ENCODE data around the gene MYOF. TPM values are rescaled to one million over a fixed set of nuclear protein-coding genes. Genes with fewer than 3 reads are reported as not detected.
"Not testable (repeated sequence)": the region's sequence is repeated elsewhere in the genome, so short reads cannot be mapped to it uniquely, and the experiment has no call there.

Gene MYOF
- total RNA-seq, 2 donors from 2014 or later: 55.4 to 65.6 TPM

DNA sequence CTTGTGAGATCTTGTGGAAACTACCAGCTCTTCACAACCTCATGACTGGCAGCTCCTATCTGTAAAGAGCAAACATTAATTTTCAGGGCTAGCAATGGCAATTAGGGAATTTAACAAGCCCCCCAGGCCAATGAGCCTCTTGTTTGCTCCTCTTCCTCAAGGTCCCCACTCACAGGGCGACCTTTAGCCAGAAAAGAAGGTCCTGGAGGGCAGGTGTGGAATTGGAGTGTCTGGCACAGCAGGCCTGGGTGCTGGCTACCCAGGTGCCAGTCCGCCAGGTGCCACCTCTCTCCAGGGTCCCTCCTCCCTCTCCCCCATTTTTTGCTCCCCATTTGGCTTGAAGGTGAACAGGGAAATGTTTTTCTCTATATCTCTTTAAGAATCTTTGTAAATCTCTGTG, 12.4 kb upstream of the MYOF start:
- ATAC-seq (no peak), DNase-seq (ENCODE audit: low spot score in 2 of 2) (no peak)
- no peaks in the 10 kb centered on the region for H3K9me3 Mint-ChIP-seq
- peaks cover 8 to 20% of the 10 kb centered on the region in 2 donors for H3K36me3 Mint-ChIP-seq
- H3K27ac Mint-ChIP-seq: no peak overlapping the region

DNA sequence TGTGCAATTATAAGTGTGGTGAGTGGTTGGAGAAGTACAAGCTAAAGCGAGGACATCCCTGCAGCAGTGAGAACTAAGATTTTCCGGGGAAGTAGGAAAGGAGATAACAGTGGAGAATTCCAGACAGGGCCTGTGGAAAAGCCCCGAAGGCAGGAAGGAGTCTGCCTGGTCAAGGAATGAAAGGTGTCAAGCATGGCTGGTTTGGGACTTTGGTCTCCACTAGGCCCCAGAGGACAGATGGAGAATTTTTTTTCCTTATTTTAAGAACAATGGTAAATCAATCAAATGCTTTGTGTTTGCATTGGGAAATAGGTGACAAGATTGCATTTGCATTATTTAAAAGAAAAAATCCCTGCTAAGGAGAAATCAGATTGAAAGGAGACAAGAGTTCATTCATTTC, 11.0 kb upstream of the MYOF start:
- no peak for ATAC-seq
- H3K36me3 Mint-ChIP-seq: peaks cover 8 to 15% of the 10 kb centered on the region in 2 donors
- no peaks in the 10 kb centered on the region for H3K9me3 Mint-ChIP-seq
- no peak overlapping the region for H3K27ac Mint-ChIP-seq
- no peak for DNase-seq (ENCODE audit: low spot score in 2 of 2)

DNA sequence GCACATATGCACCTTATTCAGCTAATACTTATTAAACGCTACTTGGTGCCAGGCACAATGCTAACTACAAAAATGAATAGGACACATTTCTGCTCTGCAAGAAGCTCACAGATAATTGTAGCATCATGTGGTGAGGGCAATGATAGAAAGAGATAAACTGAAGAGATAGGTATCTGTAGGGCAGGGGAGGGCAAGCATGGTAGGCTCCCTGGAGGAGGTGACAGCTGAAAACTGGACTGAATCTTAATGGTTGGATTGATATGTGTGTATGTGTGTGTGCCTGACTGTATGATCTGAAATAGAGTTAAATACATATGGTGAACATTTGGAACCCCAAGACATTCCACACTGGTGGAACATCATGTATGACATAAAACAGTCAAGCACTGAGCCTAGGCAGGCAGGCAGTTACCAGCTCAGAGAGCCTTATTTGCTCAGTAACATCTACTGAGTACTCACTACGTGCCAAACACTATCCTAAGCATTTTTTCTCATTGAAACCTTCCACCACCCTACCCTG, 9.5 kb upstream of the MYOF start:
- no peak overlapping the region for H3K27ac Mint-ChIP-seq
- peaks cover under 1% of the 10 kb centered on the region in 2 donors for H3K36me3 Mint-ChIP-seq
- no peaks in the 10 kb centered on the region for H3K9me3 Mint-ChIP-seq
- DNase-seq (ENCODE audit: low spot score in 2 of 2) (no peak), ATAC-seq (no peak)

GRCh38 chr10:93488956-93489528, 6.9 kb upstream of the MYOF start:
- Mint-ChIP-seq H3K36me3 (no peaks in the 10 kb centered on the region), H3K27ac (no peak overlapping the region), H3K9me3 (no peaks in the 10 kb centered on the region)
- no peak for ATAC-seq
- DNase-seq (ENCODE audit: low spot score in 2 of 2): no peak

DNA sequence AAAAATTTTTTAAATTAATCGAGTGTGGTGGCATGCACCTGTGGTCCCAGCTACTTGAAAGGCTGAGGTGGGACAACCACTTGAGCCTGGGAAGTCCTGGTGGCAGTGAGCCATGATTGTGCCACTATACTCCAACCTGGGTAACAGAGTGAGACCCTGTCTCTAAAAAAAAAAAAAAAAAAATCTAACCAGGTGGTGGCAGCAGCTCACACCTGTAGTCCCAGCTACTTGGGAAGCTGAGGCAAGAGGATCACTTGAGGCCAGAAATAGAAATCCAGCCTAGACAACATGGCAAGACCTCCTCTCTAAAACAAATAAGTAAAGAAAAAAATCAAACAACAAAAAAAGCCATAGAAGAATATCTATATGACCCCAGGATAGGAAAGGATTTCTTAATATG, 3.6 kb upstream of the MYOF start:
- ATAC-seq (no peak), DNase-seq (ENCODE audit: low spot score in 2 of 2) (no peak)

DNA sequence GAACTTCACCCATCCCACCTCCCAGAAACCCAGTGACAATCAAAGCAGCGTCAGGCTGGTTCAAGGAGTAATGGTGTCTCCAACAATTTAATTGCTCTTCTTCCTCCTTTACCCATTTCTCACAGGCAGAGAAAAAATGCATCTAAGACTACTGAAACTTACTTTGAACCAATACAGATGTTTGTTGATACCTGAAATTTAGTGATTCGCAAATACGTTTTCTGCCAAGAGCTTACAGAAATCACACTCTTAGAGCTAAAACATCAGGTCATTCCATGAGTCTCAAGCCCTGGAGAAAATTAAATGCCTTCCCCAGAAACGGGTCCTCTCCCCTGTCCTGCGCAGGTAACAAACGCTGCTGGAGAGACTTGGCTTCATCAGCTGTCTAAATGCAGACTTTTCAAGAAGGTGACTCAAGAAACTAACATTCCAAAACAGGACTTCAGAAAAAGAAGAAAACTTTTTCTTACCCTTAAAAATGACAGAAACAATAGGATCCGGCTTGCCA, 443 bp downstream of the MYOF start:
- Mint-ChIP-seq H3K36me3 (peaks cover 25 to 40% of the 10 kb centered on the region in 2 donors), H3K9me3 (no peaks in the 10 kb centered on the region)

More for the DNA sequence above, 3.6 kb upstream of the MYOF start:
- Mint-ChIP-seq H3K36me3 (peaks cover 15 to 18% of the 10 kb centered on the region in 2 donors), H3K9me3 (no peaks in the 10 kb centered on the region), H3K27ac (no peak overlapping the region)

GRCh38 chr10:93478873-93479272, 3.3 kb downstream of the MYOF start:
- H3K27ac Mint-ChIP-seq: no peak overlapping the region
- DNase-seq (ENCODE audit: low spot score in 2 of 2) (no peak), ATAC-seq (no peak)
- peaks cover 0 to 6% of the 10 kb centered on the region in 2 donors for H3K9me3 Mint-ChIP-seq
- H3K36me3 Mint-ChIP-seq: peaks cover 28 to 50% of the 10 kb centered on the region in 2 donors

More for the DNA sequence above, 443 bp downstream of the MYOF start:
- H3K27ac Mint-ChIP-seq: peak overlapping the region; percentile 93 to 99
- no peak for ATAC-seq
- DNase-seq (ENCODE audit: low spot score in 2 of 2): no peak

- Mint-ChIP-seq H3K27ac (no peak overlapping the region), H3K36me3 (peaks cover 24 to 45% of the 10 kb centered on the region in 2 donors), H3K9me3 (peaks cover 0 to 7% of the 10 kb centered on the region in 2 donors)
- no peak for DNase-seq (ENCODE audit: low spot score in 2 of 2)
- ATAC-seq: no peak
Measured at GRCh38 chr10:93476756-93477155, 5.4 kb downstream of the MYOF start.

DNA sequence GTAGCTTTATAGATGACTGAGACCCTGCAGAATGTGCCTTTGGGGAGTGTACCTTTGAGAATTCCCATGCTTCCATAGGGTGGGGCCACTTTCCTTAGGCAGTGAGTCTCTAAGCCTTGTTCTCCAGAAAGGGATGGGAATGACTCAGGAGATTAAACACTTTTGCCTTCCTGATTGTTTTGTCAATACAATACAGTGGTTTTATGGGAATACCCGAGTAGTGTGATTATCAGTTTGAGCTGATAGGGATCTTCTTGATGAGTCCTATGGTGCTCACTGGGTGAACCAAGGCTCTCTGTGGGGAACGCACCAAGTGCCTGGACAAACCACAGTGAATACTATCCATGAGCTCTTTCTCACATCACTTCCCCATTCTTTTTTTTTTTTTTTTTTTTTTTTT, 6.3 kb downstream of the MYOF start:
- H3K27ac Mint-ChIP-seq: no peak overlapping the region
- H3K36me3 Mint-ChIP-seq: peaks cover 15 to 36% of the 10 kb centered on the region in 2 donors
- ATAC-seq (peak in 1 of 2 donors; percentile 39), DNase-seq (ENCODE audit: low spot score in 2 of 2) (no peak)
- peaks cover 0 to 7% of the 10 kb centered on the region in 2 donors for H3K9me3 Mint-ChIP-seq

DNA sequence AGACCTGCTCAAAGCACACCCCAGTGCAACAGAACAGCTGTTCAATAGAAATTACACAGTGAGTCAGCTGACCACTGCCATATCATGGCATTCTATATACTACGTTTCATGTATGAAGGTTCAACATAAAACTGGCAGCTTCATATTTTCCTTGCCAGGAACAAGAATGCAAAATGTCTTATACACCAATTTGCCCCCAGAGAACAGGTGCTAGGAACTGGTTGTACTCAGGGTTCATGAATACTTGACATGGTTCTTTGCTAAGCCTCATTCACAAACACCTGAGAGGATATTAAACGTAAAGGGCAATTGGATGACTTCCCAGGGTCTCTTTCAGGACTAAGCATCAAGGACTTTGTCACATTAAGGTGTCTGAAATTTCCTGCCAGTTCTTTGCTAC, 6.9 kb downstream of the MYOF start:
- Mint-ChIP-seq H3K27ac (no peak overlapping the region), H3K36me3 (peaks cover 13 to 33% of the 10 kb centered on the region in 2 donors), H3K9me3 (peaks cover 0 to 7% of the 10 kb centered on the region in 2 donors)
- no peak for DNase-seq (ENCODE audit: low spot score in 2 of 2)
- ATAC-seq: no peak

DNA sequence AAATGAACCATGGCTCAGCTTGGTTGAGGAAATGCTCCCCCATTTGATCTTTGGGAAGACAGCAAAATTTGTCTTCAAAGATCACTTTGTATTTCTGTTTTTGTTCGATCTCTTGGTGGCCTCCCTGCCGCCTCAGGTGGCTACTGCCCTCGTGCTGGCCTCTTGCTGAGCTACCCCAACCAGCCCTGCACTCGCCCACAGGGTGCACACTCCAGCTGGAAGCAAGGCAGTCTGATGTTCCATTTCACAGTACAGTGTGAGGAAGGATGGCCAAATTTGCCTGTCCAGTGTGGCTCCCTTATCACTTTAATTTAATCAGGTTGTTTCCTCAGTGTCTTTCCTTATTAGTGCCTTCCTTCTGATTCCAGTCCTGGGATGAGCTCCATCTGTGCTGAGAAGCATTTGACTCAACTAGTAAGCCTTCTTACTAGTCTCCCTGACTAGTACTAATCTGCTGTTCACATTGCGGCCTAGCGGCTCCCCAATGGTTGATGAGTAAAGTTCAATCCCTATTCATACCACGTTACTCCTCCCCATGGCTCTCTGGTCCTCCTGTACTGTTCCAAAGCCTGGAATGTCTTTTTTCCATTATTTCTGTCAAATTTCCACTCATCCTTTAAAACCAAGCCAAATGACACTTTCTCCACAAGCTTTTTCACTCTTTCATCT, 8.2 kb downstream of the MYOF start:
- ATAC-seq: no peak
- no peak for DNase-seq (ENCODE audit: low spot score in 2 of 2)
- Mint-ChIP-seq H3K27ac (no peak overlapping the region), H3K36me3 (peaks cover 7 to 31% of the 10 kb centered on the region in 2 donors), H3K9me3 (peaks cover 0 to 7% of the 10 kb centered on the region in 2 donors)

GRCh38 chr10:93473161-93473560, 9.0 kb downstream of the MYOF start:
- H3K9me3 Mint-ChIP-seq: peaks cover 0 to 7% of the 10 kb centered on the region in 2 donors
- no peak overlapping the region for H3K27ac Mint-ChIP-seq
- peaks cover 13 to 30% of the 10 kb centered on the region in 2 donors for H3K36me3 Mint-ChIP-seq
- ATAC-seq (no peak), DNase-seq (ENCODE audit: low spot score in 2 of 2) (no peak)

GRCh38 chr10:93471110-93471651, 11.0 kb downstream of the MYOF start:
- no peak for DNase-seq (ENCODE audit: low spot score in 2 of 2)
- peak; percentile 87 to 94 for ATAC-seq
- Mint-ChIP-seq H3K27ac (peak overlapping the region; percentile 23 to 55), H3K36me3 (peaks cover 10 to 28% of the 10 kb centered on the region in 2 donors), H3K9me3 (peaks cover 0 to 7% of the 10 kb centered on the region in 2 donors)

GRCh38 chr10:93469454-93469853, 12.7 kb downstream of the MYOF start:
- Mint-ChIP-seq H3K27ac (no peak overlapping the region), H3K36me3 (peaks cover 10 to 27% of the 10 kb centered on the region in 2 donors), H3K9me3 (peaks cover 0 to 7% of the 10 kb centered on the region in 2 donors)
- ATAC-seq: no peak
- no peak for DNase-seq (ENCODE audit: low spot score in 2 of 2)

- no peak for ATAC-seq
- peaks cover 10 to 25% of the 10 kb centered on the region in 2 donors for H3K36me3 Mint-ChIP-seq
- H3K27ac Mint-ChIP-seq: peak overlapping the region in 1 of 2 donors; percentile 36
- no peak for DNase-seq (ENCODE audit: low spot score in 2 of 2)
- no peaks in the 10 kb centered on the region for H3K9me3 Mint-ChIP-seq
Measured at GRCh38 chr10:93468461-93469213, 13.5 kb downstream of the MYOF start.

DNA sequence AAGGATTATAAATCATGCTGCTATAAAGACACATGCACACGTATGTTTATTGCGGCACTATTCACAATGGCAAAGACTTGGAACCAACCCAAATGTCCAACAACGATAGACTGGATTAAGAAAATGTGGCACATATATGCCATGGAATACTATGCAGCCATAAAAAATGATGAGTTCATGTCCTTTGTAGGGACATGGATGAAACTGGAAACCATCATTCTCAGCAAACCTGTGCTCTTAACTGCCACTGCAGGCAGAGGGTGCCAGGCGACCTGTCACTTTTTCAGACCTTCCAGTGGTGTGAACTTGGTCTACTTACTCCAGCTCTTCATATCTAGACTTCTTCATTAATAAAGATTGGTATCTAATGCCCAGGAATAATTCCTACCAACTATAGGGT, 14.5 kb downstream of the MYOF start:
- peaks cover 10 to 25% of the 10 kb centered on the region in 2 donors for H3K36me3 Mint-ChIP-seq
- DNase-seq (ENCODE audit: low spot score in 2 of 2); H3K9me3 Mint-ChIP-seq; ATAC-seq; H3K27ac Mint-ChIP-seq: not testable (repeated sequence)

Measured in activated naive CD4-positive, alpha-beta T cell treated with anti-CD3 and anti-CD28 coated beads, Interleukin-2, amount 50 U/mL, for 72 hours (primary cell).